ENCODE results near the gene PPP2R2D. TPM values are rescaled to one million over a fixed set of nuclear protein-coding genes. Genes with fewer than 3 reads are reported as not detected.

Gene PPP2R2D
- total RNA-seq, 1 experiment from 2014 or later: 23.7 TPM

DNA sequence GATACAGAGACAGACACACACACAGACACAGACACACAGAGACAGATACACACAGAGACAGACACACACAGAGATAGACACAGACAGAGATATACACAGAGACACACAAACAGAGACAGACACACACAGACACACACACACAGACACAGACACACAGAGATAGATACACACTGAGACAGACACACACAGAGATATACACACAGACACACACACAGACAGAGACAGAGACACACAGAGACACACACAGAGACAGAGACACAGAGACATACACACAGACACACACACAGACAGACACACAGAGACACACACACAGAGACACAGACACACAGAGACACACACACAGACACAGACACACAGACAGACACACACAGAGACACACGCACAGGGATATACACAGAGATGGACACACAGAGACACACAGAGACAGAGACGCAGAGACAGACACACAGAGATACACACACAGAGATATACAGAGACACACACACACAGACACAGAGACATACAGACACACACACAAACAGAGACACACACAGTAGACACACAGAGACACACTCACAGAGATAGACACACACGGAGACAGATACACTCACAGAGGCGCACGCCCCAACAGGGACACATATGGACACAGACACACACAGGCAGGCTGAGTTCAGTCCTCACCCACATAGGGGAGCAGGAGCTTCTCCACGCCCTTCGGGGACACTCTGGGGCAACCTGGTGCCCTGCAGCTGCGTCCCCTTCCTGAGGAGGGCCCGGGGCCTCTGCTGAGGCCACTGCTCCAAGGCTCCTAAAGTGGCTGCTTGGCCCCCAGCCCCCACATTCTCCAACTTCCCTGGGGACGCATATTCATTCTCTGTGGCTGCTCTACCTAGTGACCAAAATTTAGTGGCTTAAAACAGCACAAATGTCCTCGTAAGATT, 10.3 kb upstream of the PPP2R2D start:
- Mint-ChIP-seq H3K36me3 (ENCODE audit: insufficient read depth, unreplicated experiment) (peaks cover 6% of the 10 kb centered on the region), H3K27ac (ENCODE audit: unreplicated experiment) (no peak overlapping the region), H3K27me3 (ENCODE audit: unreplicated experiment) (peaks cover 17% of the 10 kb centered on the region), H3K9me3 (ENCODE audit: low read depth, unreplicated experiment) (no peaks in the 10 kb centered on the region), H3K4me3 (ENCODE audit: low read depth, unreplicated experiment) (no peak overlapping the region), H3K4me1 (ENCODE audit: low read depth, unreplicated experiment) (peaks cover 8% of the 10 kb centered on the region)
- CTCF ChIA-PET: no interaction called here
- intact Hi-C loops (cut with micrococcal nuclease; ENCODE audit: unreplicated experiment): no loop called here
- TF ChIP-seq, protein P1, sequence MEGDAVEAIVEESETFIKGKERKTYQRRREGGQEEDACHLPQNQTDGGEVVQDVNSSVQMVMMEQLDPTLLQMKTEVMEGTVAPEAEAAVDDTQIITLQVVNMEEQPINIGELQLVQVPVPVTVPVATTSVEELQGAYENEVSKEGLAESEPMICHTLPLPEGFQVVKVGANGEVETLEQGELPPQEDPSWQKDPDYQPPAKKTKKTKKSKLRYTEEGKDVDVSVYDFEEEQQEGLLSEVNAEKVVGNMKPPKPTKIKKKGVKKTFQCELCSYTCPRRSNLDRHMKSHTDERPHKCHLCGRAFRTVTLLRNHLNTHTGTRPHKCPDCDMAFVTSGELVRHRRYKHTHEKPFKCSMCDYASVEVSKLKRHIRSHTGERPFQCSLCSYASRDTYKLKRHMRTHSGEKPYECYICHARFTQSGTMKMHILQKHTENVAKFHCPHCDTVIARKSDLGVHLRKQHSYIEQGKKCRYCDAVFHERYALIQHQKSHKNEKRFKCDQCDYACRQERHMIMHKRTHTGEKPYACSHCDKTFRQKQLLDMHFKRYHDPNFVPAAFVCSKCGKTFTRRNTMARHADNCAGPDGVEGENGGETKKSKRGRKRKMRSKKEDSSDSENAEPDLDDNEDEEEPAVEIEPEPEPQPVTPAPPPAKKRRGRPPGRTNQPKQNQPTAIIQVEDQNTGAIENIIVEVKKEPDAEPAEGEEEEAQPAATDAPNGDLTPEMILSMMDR (IDR thresholded peaks at IDR 0.05; ENCODE audit: unreplicated experiment): no peak
- BruUV-seq (replicated peaks): no TSS peak
- DNase-seq: no peak

DNA sequence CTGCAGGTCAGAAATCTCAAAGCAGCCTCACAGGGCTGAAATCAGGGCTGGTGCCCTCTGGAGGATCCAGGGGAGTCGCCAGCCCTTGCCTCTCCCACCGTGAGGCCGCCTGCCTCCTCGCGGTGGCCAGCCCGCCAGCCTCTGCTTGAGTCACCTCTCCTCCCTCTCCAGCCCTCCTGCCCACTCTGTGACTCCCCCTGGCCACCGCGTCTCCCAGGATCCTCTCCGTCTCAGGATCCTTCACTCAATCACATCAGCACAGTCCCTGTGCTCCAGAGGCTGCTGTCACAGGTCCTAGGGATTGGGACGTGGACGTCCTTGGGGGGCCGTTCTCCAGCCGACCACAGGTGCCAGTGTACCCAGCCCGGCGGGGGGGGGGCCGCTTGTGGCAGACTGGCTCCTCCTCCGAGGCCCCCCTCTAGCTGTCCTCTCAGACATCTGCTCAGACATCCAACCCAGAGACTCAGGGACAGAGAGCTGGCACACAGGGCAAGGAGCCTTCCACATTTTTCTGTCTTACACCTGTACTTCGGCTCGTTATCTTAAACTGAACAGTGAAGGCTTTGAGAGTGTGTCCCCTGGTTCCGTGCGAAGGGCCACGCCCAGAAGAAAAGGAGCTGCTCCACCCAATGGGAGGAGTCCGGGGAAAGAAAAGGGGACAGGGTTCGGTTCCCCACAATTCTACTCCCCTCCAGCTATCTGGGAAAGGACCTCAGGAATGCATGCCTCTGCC, 9.4 kb upstream of the PPP2R2D start:
- peak; percentile 61 for DNase-seq
- no TSS peak for BruUV-seq (replicated peaks)
- Mint-ChIP-seq H3K27ac (ENCODE audit: unreplicated experiment) (no peak overlapping the region), H3K9me3 (ENCODE audit: low read depth, unreplicated experiment) (no peaks in the 10 kb centered on the region), H3K36me3 (ENCODE audit: insufficient read depth, unreplicated experiment) (peaks cover 6% of the 10 kb centered on the region), H3K27me3 (ENCODE audit: unreplicated experiment) (peaks cover 17% of the 10 kb centered on the region), H3K4me3 (ENCODE audit: low read depth, unreplicated experiment) (peak overlapping the region; percentile 27), H3K4me1 (ENCODE audit: low read depth, unreplicated experiment) (peaks cover 8% of the 10 kb centered on the region)
- CTCF ChIA-PET: interaction anchor here (0.8 kb wide), 1 partner anchor 9 kb away, joined by 3 read pairs; no protein-coding TSS in a partner anchor
- intact Hi-C loops (cut with micrococcal nuclease; ENCODE audit: unreplicated experiment): no loop called here
- TF ChIP-seq, protein P1 (IDR thresholded peaks at IDR 0.05; ENCODE audit: unreplicated experiment): no peak

DNA sequence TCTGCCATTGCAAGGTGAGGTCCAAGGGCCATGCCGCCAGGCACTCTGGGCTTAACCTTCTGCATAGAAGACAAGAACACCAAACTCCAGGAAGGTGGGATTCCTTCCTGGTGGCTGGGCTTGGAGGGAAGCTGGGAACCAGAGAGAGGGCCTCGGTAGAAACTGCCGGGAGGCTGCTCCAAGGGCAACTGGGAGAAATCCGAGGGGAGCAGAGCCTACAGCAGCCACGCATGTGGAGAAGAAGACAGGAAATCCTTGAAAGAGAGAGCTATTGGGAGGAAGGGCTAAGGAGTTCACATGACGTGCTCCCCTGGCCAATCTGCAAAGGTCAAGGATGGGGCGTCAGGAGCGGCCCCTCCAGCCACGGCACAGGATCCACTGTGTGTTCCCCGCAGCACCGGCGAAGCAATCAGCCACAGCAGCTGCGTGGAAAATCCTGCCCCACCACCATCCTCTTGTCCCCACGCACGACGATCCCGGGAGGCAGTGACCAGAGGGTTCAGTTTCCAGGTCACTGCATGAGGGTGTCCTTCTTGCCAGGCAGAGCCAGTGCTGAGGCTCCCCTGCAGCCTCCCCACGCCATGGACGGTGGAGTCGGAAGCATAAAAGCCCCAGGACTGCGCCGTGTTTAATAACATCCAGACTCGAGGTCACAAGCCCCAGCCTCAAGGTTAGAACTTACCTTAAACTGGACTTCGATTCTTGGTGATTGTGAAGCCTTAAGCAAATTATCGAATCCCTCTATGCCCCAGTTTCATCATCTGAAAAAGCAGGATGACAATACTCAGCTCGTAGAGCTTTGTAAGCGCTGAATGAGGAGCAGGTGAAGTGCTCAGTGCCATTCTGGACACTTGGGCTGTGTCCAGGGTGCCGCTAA, 8.6 kb upstream of the PPP2R2D start:
- BruUV-seq (replicated peaks): no TSS peak
- CTCF ChIA-PET: interaction anchor here (0.8 kb wide), 1 partner anchor 8 kb away, joined by 3 read pairs; no protein-coding TSS in a partner anchor
- Mint-ChIP-seq H3K4me3 (ENCODE audit: low read depth, unreplicated experiment) (peak overlapping the region; percentile 27), H3K27me3 (ENCODE audit: unreplicated experiment) (peaks cover 17% of the 10 kb centered on the region), H3K36me3 (ENCODE audit: insufficient read depth, unreplicated experiment) (peaks cover 6% of the 10 kb centered on the region), H3K27ac (ENCODE audit: unreplicated experiment) (no peak overlapping the region), H3K4me1 (ENCODE audit: low read depth, unreplicated experiment) (peaks cover 8% of the 10 kb centered on the region), H3K9me3 (ENCODE audit: low read depth, unreplicated experiment) (no peaks in the 10 kb centered on the region)
- DNase-seq: no peak
- intact Hi-C loops (cut with micrococcal nuclease; ENCODE audit: unreplicated experiment): no loop called here
- TF ChIP-seq, protein P1 (IDR thresholded peaks at IDR 0.05; ENCODE audit: unreplicated experiment): no peak
